ENCODE measurements around the gene WHAMM. TPM values are rescaled to one million over a fixed set of nuclear protein-coding genes. Genes with fewer than 3 reads are reported as not detected.

WHAMM gene
- total and polyA plus RNA-seq, 5 experiments from 2014 or later: 3.7 to 40.0 (median 5.8) TPM

GRCh38 chr15:82880704-82881103 is 71.3 kb downstream of the WHAMM start:
- Mint-ChIP-seq H3K4me1 (peaks cover 0 to 2% (median 0%) of the 10 kb centered on the region in 4 donors), H3K4me3 (no peak overlapping the region), H3K36me3 (no peaks in the 10 kb centered on the region), H3K27ac (no peak overlapping the region), H3K9me3 (peaks cover 0 to 3% (median 0%) of the 10 kb centered on the region in 9 donors), H3K27me3 (no peaks in the 10 kb centered on the region)
- DNase-seq: no peak
- POLR2A ChIA-PET: no interaction called here
- ATAC-seq: no peak

DNA sequence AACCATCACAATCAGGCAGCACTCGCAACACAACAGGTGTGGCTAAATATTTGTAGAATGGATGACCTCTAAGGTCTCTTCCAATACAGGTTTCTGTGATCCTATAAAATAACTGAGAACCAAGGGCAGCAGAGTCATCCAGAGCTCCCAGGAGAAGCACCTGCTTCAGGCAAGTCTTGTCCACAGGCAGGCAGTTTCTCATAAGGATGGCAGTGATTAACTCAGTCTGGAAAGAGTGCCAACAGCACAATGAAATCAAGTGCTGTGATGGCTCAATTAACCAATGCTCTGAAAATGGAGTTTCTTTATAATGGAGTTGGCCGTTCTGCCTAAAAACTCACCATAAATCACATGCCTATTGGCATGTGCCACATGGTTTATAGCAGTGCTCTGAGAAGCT is 72.3 kb downstream of the WHAMM start:
- Mint-ChIP-seq H3K27ac (no peak overlapping the region), H3K4me3 (no peak overlapping the region), H3K27me3 (no peaks in the 10 kb centered on the region), H3K9me3 (peaks cover 0 to 3% (median 0%) of the 10 kb centered on the region in 9 donors), H3K36me3 (no peaks in the 10 kb centered on the region), H3K4me1 (peaks cover 0 to 2% (median 0%) of the 10 kb centered on the region in 4 donors)
- no peak for DNase-seq
- POLR2A ChIA-PET: interaction anchor here (0.5 kb wide), 1 partner anchor 140 kb away, joined by 3 read pairs; no protein-coding TSS in a partner anchor
- no peak for ATAC-seq

GRCh38 chr15:82882273-82882928 is 73.0 kb downstream of the WHAMM start:
- POLR2A ChIA-PET: interaction anchor here (0.5 kb wide), 1 partner anchor 140 kb away, joined by 3 read pairs; no protein-coding TSS in a partner anchor
- ATAC-seq (no peak), DNase-seq (no peak)
- Mint-ChIP-seq H3K9me3 (peaks cover 0 to 3% (median 0%) of the 10 kb centered on the region in 9 donors), H3K36me3 (no peaks in the 10 kb centered on the region), H3K4me1 (peaks cover 0 to 2% (median 0%) of the 10 kb centered on the region in 4 donors), H3K4me3 (no peak overlapping the region), H3K27ac (no peak overlapping the region), H3K27me3 (no peaks in the 10 kb centered on the region)

Other genes with a start within 250 kb of the WHAMM start
- gene CPEB1, start 162.3 kb upstream of the WHAMM start, total RNA-seq: 1 to 10 TPM; 2.2 to 3.2 TPM
- 1 to 10 TPM; 2.7 to 3.6 (median 3.0) TPM for gene CPEB1, start 162.3 kb upstream of the WHAMM start, polyA plus RNA-seq
- 1 to 10 TPM; 1.7 TPM for gene AP3B2, start 99.8 kb upstream of the WHAMM start, total RNA-seq
- gene AP3B2, start 99.8 kb upstream of the WHAMM start, polyA plus RNA-seq: under 1 TPM; 0.20 to 0.36 (median 0.31) TPM
- gene FSD2, start 3.6 kb upstream of the WHAMM start, total RNA-seq: not detected
- gene FSD2, start 3.6 kb upstream of the WHAMM start, polyA plus RNA-seq: under 1 TPM in 2 of 3 donors, not detected in 1; 0.08 to 0.17 TPM
- 1 to 10 TPM; 6.1 to 6.2 TPM for gene HOMER2, start 143.1 kb downstream of the WHAMM start, total RNA-seq
- 1 to 10 TPM in 2 of 3 donors, under 1 TPM in 1; 0.23 to 3.1 (median 1.7) TPM for gene HOMER2, start 143.1 kb downstream of the WHAMM start, polyA plus RNA-seq
- gene RAMAC, start 176.6 kb downstream of the WHAMM start, total RNA-seq: 10 to 100 TPM; 17.5 to 22.3 TPM
- 10 to 100 TPM; 28.5 to 35.0 (median 31.7) TPM for gene RAMAC, start 176.6 kb downstream of the WHAMM start, polyA plus RNA-seq
- gene C15orf40, start 202.0 kb downstream of the WHAMM start, total RNA-seq: 10 to 100 TPM; 48.4 to 49.9 TPM
- 10 to 100 TPM; 56.2 to 87.5 (median 67.8) TPM for gene C15orf40, start 202.0 kb downstream of the WHAMM start, polyA plus RNA-seq

All from naive thymus-derived CD8-positive, alpha-beta T cell (primary cell).